ENCODE measurements around the gene AQR.
"Not testable (repeated sequence)": the region's sequence is repeated elsewhere in the genome, so short reads cannot be mapped to it uniquely, and the experiment has no call there.

AQR gene

DNA sequence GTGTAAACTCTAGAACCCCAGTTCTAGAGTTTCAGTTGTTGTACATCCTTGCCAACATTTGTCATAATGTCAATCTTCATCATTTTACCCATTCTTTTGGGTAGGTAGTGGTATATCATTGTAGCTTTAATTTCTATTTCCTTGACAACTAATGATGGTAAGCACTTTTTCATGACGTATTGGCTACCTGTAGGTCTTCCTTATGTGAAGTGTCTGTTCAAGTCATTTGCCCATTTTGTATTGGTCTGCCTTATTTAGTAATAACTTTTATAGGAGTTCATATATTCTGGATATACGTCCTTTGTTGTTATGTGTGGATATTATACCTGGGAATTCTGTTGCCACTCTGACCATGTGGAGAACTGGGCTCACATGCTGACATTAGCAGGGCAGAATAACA, 100.4 kb downstream of the AQR start:
- DNase-seq: no peak

DNA sequence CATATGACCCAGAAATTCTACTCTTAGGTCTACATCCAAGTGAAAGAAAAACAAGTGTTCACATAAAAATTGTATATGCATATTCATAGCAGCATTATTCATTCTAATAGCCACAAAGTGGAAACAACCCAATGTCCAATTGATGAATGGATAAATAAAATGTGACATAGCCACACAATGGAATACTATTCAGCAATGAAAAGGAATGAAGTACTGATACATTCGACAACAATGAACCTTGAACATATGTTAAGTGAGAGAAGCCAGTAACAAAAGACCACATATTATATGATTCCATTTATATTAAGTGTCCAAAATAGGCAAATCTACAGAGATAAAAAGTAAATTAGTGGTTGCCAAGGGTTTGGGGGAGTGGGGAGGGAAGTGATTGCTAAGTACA, 104.0 kb downstream of the AQR start:
- no peak for DNase-seq

DNA sequence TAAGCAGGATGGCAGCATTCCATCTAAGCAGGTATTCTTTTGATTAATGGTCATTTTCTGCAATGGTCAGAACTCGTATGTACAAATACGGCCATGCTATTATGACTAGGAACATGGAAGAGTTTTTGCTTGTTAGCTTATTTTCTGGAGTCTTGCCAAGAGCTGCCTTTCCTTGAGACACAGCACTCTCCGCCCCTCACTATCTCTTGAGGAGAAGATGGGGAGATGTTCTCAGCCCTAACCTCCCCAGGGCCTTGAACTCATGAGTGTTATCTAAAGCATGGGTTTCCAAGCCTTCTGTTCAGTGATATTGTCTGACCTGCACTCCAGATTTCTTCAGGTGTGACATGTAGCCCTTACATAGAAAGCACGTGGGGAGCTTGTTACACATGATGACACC, 108.3 kb downstream of the AQR start:
- no peak for DNase-seq

DNA sequence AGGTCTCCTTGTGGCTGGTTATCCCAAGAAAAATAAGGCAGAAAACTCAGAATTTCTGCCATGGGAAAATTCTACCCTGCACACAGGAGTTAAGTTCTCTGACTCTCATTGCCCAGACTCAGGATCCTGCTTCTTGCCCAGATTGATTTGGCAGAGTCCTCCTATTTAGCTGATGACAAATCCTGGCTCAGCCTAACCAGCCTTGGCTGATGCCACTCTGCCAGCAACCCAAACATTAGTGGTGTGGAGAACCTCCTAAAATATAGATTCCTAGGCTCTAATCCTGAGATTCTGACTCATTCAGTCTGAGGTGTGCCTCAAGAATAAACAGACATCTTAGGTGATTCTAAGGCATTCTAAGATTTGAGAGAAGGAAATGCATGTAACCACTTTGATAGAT, 113.6 kb downstream of the AQR start:
- DNase-seq: no peak

DNA sequence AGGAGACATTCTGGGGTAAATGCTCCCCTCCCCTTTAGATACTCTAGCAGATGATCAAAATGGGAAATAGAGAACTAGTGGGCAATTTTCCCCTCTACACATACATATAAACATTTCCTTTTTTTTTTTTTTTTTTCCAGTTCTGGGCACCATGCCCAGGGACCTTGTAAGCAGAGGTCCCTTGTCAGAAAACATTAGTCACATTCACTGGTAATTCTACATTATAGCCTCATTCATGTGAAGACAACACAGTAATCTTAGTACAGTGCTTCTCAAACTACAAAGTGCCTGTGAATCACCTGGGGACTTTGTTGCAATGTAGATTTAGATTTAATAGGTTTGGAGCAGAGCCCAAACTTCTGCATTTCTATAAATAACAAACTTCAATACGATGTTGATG, 114.1 kb downstream of the AQR start:
- no peak for DNase-seq

DNA sequence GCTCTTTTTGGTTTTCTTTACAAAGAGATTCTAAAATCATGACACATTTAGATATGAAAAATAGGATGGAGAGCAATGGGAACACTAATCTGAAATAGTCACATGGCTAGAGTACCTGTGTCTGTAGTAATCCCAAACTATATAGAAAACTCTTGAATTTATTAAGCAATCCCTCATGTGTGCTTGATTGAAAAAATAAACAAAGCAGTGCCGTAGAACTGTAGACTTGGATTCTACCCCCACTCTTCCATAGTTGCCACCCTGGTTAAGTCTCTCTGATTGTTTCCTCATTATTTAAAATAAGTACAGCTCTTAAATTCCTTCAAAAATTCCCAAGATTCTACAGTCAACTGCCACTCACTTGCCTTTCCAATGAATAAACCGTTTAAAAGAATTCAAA, 115.3 kb downstream of the AQR start:
- DNase-seq: no peak

DNA sequence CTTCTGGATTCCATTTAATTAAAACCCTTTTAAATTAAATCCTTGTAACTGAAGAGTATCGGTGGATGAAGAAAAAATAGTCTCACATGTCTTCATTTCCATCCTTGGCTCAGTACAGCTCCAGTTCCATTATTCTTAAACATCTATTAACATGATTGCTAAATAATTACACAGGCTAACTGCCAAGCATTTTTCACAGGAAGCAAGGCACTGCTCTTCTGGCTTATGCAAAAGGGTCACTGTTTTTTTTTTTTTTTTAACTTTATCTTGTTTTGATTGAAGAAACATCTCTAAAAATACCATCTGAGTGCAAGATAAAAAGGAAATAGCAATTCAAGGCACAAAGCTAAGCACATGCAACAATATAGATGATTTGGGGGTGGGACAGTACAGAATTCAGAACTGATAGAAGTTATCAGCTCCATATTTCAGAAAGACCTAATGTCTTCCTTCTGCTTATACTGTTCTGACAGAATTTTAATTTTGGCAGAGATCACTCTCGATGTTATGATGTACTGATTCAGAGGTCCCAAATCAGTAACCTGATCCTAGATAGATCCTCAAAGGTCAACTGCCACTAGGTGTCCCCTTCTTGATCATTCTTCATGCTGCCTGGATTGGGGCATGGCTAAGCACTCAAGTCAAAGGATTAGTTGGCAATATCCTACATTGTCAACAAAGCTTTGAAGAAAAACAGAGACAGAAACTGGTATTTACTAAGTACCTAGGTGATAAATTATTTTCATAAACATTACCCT, 116.4 kb downstream of the AQR start:
- DNase-seq: peak; percentile 3

DNA sequence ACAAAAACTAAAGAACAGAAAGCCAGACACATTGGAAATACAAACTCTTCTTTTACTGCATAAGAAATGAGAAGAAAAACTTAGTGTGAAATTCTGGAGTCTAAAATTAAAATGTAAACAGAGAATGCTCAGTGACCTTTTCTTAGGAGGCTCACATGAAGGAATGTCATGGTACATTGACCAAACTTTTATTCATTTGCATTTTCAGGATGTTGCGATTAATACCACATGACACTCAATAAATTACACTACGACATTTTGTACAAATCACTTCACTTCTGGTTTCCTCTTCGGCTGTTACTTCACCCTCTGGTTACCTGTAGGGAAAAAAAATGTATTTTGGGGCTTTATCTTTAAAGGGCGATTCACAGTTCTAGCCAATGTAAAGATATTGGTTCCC, 117.8 kb downstream of the AQR start:
- no peak for DNase-seq

DNA sequence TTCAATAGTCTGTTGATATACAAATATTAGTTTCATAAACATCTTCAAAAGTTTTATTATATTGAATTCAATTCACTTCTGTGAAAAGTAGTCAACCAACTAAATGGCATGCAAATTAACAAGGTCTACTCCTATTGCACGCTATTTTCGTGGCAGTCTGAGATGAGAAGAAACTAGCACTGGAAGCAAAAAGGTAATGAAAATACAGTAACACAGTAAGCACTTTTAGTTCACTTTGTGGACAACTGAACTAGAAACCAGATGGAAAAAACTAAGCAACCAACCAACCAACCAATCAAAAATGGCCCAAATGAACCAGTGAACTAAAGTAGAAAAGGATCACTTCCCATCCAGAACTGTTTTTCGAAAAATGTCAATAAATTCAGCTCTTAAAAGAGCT, 118.5 kb downstream of the AQR start:
- DNase-seq: no peak

DNA sequence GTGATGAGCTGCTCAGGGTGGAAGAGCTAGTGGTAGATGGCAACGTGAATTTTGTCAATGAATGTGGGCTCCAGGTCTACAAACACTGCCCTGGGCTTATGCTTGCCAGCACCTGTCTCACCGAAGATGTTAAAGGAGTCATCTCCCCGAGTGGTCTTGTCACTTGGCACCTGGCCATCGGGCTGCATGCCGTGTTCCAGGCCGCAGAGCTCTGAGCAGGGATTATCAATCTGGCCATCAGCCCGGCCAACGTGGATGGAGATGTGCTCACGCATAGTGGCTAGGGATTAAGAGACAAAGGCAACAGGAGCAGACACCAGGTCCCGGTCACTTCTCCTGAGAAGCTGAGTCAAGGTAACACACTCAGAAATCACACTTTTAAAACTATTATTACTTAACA, 119.4 kb downstream of the AQR start:
- DNase-seq: peak; percentile 34

DNA sequence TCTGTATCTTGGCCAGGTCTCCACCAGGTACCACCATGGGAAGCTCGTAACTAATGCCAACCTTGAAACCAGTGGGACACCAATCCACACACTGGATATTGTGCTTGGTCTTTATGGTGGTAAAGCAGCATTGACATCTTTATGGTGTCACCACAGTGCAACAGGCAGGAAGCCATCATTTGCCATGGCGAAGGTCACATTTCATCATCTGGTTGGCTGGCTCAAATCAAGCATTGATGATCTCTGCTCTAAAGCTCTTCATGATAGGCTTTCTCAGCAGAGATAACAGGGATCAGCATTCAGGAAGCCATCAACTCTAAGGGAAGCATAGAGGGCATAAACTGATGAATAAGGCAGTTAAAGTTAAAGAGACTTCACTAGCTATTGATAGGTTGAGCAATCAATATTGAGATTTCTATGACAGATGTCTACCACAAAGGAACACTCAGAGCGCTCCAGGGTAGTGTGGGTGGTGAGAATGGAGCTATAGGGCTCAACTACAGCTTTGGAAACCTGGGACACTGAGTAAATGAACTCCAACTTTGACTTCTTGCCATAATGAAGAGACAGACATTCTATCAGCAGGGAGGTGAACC, 120.1 kb downstream of the AQR start:
- no peak for DNase-seq

DNA sequence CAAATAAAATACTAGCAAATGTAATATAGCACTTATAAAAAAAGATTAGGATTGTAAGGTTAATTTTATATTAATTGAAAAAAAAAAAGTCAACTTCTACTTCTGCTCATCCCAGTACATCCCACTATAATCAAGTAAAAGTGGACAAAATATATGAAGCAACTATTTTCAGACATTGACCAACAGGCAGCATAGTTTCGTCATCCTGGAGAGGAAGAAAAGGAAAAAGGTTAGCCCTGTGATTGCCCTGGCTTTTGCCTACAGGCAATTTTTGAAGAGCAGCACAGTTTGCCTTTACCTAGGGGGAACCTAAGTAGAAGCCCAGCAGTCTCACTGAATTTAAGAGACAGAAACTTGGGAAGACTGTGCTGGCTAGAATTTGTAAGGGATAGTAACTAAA, 121.9 kb downstream of the AQR start:
- no peak for DNase-seq

DNA sequence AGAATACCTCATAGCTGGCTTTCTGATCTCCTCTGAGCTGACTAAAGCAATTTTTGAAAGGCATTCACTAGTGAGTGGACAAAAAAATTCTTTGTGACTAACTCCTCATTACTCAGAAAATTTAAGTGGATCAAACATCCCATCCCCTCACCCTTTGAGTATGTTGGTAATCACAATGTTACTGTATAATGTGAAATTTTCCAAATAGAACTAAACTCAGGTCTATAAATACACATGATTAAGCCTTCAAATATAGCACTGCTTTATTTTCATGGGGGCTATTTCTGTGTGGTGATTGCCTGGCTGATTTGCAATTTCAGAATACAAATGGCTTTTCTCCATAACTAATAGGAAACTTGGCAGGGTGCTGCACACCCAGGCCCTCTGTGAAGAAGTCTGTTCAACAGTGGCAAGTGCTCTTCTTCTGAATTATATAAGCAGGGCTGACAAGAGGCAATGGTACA, 128.2 kb downstream of the AQR start:
- no peak for DNase-seq

DNA sequence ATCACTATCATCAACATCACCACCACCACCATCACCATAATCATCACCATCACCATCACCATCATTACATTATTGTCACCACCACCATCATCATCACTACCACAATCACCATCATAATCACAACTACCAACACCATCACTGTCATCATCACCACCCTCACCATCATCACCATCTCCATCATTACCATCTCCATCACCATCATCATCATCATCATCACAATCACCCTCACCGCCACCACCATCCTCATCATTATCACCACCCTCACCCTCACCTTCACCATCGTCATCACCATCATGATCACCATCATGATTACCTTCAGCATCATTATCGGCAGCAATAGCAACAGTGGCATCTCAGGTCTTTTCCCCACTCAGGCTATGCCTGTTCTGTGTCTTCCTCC, 131.3 kb downstream of the AQR start:
- no peak for DNase-seq

DNA sequence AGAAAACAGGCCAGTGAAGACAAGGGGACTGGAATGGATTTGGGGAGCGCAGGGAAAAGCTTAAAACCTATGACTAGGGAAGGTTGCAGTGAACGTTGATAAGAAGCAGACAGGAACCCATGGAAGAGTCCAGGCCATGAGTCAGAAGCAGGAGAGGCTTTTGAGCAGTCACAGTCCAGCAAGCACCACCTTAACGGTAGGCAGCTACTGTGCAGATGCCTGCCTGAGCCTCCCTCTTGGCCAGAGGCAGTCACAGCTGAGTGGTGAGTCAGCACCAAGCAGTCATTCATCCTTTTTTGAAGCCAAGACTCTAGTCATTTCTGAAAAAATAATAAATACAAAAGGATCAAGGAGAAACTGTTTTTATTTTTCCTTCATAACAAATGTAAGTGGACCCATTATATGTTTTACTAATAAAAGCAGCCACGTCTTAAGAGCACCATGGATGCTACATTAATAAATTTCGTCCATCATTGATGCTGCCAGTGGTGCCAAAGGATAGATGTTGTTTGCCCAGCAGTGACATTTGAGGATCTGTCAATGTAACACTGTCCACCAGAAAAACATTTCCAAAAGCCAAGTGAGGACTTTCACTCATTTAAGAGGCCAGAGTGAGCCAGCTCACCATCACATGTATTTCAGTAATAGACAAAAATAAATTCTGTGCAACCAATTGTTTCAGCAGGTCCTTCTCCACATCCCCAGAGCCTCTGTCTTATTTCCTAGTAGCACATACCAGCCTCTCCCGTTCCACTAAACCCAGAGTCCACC, 132.1 kb downstream of the AQR start:
- DNase-seq: no peak

DNA sequence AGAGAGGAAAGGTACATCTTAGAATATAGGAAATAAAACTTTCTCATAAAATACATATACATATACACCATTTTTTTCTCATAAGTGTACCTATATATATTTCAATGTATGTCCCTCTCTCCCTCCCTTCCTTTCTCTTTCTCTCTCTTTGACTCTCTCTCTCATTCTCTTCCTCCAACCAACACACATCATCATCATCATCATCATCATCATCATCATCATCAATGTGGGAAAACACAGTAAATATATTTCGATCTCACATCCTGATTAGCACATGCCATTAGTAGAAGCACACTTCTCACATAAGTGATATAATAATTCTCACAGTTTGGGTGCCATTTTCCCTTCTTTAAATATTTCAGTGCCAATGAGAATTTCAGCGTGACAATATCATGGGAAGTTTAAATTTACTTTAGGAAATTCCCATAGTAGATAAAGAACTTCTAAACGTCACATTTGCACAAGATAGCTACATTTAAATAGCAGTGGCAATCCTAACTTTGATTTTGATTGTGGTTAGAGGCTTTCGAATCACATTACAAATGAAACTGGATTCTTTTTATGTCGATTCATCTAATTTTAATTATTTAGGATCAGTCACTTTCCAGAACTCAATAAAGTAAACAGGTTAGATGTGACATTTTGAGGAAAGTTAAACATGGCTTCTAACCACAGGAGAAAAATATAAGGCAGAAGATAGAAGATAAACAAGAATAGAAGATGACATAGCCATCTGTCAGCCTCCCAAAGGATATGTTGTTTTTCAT, 141.2 kb downstream of the AQR start:
- DNase-seq: no peak

DNA sequence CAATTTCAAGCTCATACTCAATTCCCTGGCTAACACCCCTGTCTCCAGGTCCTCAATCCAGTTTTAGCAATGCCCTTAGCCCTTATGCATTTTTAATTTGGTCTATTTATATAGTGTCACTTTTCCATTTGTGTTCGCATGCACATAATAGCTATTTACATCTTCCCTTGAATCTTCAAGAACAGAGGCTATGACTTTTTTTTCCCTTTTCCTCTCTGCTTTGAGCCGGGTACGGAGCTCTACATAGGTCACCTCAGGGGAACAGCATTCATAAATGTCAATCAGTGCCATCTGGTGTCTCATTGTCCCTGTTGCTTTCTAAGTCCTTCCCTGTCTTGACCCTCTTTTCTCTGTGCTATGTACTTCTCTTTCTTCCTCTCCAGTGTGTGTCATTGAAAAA, 147.7 kb downstream of the AQR start:
- no peak for DNase-seq

DNA sequence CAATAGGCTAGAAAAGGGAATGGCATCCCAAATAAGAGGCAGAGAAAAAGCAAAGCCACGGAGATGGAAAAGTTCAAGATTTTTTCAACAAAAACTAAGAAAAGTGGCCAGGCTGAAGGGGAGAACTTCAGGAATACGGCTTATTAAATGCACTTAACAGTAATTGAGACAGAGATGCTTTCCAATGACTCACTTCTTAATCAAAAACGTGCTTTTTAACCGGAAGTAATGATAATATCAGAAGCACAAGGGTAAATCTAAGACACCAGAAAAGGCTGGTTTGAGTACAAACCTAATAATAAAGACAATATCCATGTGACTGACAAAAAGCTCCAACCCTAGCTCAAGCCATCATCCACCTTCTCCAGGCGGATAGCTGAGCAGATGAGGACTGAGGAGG, 149.4 kb downstream of the AQR start:
- DNase-seq: no peak

DNA sequence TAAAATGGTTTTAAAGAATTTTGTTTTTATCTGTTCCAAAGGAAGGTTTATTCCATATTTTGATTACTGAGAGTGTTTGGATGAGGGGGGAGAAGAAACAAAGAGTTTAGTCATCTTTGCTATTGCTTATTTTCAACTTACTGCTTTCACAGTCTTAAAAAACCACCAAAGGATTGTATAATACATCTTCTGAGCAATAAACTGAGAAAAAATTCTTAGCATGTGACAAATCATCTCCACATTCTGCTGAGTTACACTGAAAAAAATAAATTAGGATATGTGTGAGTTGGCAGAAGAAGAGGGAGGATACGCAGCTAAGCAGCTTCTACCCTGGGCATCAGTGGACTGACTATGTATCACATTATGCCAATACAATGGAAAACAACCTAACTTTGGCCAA, 151.0 kb downstream of the AQR start:
- DNase-seq: no peak

DNA sequence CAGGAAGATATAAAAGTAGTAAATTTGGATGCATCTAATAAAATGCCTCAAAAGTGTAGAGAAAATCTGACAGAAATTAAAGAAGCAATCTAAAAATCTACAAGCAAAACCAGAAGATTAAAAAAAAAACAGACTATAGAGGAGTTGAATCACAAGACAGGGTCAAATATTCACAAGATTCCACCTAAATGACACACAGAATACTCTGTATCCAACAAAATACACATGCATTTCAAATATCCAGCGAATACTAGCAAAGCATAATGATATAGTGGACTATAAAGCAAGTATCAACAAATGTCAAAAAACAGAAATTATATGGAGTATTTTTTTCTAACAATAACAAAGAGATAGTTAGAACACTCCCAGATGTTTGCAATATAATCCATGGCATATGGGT, 153.7 kb downstream of the AQR start:
- no peak for DNase-seq

DNA sequence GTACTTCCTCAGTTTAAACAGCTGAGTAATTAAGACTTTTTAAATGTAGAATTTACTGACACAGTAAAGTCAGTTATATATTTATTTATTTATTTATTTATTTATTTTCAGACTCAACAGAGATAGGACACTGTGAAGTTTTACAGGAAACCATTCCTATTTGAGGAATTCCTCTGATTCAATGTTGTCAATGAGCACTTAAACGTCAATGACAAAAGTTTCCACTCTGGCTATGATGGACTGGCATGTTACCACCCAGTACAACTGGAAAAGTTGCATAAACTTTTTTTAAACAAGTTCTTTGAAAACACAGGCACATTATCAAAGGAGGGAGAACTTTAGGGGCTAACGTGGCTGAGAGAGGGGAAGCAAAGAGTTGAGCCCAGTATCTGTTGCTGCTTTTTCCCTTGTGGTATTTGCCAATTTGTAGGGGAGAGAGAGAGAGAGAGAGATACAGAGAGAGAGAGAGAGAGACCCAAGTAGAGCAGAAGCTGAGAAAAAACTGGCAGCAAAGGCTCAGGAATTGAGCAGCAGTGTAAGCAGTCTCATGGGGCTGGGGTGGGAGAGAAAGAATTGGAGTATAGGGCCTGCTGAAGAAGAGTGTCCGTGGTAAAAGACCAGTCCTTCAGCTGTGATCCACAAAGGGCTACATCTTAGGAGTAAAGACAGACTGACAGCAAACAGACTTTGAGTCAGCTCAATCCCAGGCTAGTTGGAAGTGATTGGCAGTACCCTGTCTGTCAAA, 155.9 kb downstream of the AQR start:
- DNase-seq: no peak

DNA sequence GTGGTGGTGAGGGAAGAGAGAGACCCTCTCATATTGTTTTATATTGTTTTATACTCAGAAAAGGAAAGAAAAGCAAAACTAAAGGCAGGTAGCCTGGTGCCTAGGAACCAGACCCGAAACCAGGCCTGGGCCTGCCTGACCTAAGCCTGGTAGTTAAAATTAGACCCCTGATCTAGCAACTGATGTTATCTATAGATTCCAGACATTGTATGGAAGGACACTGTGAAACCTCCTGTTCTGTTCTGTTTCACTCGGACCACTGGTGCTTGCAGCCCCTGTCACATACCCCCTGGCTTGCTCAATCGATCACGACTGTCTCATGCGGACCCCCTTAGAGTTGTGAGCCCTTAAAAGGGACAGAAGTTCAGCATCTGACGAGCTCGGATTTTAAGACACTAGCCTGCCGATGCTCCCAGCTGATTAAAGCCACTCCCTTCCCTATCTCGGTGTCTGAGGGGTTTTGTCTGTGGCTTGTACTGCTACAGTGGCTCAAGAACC, 156.6 kb downstream of the AQR start:
- DNase-seq: not testable (repeated sequence)

DNA sequence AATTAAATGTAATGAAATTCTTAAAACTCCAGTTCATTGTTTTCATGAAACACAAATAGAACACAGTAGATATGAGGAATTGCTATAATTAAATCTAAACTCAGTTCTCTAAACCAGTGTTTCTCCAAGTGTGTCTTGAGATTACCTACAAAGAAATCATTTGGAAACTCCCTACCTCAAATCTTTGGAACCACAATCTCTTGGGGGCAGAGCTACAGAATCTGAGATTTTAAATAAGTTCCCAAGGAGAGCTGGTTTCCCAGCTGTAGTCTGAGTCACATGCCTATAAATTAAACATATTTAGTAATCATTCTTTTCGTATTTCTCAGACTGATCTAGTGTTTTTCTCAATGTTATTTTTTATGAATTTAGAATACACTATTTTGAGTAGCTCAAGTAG, 157.2 kb downstream of the AQR start:
- DNase-seq: no peak

Measured in NCI-H2029 (cell line).